ENCODE measurements around the gene NRIP2.

DNA sequence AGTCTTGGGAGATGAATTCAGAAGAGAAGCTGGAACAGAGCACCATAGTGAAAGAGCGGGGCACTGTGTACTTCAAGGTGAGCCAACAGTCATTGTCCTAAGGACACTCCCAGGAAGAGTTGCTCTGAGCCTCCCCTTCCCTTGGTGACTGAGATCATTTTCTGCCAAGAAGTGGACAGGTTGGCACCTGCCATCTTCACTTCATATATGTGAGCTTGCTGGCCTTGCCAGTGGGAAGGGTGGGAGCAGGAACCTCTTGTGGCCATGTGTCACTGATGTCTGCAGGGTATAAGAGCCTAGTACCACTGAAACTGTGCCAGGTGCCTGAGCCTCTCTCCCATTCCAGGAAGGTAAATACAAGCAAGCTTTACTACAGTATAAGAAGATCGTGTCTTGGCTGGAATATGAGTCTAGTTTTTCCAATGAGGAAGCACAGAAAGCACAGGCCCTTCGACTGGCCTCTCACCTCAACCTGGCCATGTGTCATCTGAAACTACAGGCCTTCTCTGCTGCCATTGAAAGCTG is 34.7 kb downstream of the NRIP2 start:
- TF ChIP-seq POLR2AphosphoS5 (IDR thresholded peaks at IDR 0.05) (no peak), POLR2A (IDR thresholded peaks at IDR 0.05) (no peak), EP300 (IDR thresholded peaks at IDR 0.05) (no peak)
- TF ChIP-seq, protein P1, sequence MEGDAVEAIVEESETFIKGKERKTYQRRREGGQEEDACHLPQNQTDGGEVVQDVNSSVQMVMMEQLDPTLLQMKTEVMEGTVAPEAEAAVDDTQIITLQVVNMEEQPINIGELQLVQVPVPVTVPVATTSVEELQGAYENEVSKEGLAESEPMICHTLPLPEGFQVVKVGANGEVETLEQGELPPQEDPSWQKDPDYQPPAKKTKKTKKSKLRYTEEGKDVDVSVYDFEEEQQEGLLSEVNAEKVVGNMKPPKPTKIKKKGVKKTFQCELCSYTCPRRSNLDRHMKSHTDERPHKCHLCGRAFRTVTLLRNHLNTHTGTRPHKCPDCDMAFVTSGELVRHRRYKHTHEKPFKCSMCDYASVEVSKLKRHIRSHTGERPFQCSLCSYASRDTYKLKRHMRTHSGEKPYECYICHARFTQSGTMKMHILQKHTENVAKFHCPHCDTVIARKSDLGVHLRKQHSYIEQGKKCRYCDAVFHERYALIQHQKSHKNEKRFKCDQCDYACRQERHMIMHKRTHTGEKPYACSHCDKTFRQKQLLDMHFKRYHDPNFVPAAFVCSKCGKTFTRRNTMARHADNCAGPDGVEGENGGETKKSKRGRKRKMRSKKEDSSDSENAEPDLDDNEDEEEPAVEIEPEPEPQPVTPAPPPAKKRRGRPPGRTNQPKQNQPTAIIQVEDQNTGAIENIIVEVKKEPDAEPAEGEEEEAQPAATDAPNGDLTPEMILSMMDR (IDR thresholded peaks at IDR 0.05) = no peak
